Measurements from ENCODE around the gene PROK2.

DNA sequence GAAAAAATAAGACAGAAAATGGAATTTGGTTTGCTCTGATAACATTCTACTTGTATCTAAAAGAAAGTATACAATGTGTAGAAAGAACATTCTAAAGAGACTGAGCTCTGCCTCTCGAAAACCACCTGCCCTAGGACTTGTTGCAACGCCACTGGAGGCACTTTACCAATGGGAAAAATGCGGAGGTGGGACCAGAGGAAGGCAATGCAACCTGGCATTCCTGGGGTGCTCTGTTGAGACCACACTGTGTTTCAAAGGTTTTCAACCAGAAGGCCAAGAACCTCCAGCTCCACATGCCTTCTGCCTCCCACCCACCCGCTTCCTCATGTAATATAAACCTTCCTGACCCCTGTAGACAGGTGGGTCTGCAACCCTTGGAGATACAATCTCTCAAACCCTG is 4.5 kb downstream of the PROK2 start:
- TF ChIP-seq, protein P1, sequence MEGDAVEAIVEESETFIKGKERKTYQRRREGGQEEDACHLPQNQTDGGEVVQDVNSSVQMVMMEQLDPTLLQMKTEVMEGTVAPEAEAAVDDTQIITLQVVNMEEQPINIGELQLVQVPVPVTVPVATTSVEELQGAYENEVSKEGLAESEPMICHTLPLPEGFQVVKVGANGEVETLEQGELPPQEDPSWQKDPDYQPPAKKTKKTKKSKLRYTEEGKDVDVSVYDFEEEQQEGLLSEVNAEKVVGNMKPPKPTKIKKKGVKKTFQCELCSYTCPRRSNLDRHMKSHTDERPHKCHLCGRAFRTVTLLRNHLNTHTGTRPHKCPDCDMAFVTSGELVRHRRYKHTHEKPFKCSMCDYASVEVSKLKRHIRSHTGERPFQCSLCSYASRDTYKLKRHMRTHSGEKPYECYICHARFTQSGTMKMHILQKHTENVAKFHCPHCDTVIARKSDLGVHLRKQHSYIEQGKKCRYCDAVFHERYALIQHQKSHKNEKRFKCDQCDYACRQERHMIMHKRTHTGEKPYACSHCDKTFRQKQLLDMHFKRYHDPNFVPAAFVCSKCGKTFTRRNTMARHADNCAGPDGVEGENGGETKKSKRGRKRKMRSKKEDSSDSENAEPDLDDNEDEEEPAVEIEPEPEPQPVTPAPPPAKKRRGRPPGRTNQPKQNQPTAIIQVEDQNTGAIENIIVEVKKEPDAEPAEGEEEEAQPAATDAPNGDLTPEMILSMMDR (IDR thresholded peaks at IDR 0.05): no peak
- no peak for TF ChIP-seq POLR2A (IDR thresholded peaks at IDR 0.05; ENCODE audit: low read depth)
- no peak for TF ChIP-seq POLR2AphosphoS5 (IDR thresholded peaks at IDR 0.05)
